OCI-M2 (cell line): ENCODE data around the gene CHTF18.

ENCODE experiments used
- DNase-seq: peaks from one replicate; lab custom pipeline; 2025; ENCODE audit not compliant: unreplicated experiment; lab: John Stamatoyannopoulos, UW

Gene CHTF18

DNA sequence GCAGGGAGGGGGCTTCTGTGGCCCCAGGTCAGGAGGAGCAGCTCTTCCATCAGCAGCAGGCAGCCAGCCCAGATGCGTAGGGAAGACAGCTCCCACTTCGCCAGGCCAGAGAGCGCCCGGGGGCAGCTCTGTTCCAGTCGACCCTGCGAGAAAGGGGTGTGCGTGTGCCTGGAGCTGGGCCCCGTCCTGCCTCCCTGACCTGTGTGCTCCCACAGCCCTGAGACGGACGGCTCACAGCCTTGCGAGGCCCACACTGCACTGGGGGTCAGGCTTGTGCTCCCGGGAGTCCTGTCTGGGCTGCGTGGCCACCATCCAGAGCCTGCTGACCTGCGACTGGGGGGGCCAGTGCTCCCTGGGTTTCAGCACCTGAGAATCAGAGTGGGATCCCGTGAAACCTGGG, 28.4 kb upstream of the CHTF18 start:
- no peak for DNase-seq

DNA sequence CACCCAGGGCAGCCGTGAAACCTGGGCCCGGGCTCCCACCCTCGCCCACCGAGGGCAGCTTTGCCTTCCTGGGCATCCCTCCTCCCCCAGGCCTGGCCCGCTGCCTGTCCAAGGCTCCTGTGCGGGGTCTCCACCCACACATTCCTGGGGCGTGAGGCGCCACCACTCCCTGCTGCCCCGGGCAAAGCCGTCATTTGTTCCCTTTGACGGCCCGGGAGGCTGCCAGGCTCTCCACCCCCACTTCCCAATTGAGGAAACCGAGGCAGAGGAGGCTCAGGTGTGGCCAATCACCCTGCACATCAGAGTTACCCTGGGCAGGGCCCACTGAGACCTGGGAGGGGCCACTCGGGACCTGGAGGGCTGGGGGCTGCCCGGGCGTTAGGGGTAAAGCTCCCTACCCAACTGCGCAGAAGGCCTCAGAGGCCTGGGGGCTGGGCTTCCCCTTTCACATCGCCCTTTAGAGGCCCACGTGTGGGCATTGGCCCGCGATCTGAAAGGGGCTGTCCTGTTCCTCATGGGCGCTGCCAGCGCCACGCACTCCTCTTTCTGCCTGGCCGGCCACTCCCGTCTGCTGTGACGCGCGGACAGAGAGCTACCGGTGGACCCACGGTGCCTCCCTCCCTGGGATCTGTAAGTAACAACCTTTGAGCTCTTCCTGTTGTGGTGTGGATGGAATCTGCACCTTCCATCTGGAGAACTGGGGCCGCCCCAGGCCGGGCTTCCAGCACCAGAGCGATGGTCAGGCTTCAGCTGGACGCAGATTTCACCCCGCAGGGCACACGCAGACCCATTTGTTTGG, 27.7 kb upstream of the CHTF18 start, which contains the start of gene MSLN:
Gene MSLN, plus strand, starts transcription at position 190 of the 799 bp plus-strand sequence. CDS start 1,947 bp downstream, outside the sequence.
- DNase-seq: no peak

DNA sequence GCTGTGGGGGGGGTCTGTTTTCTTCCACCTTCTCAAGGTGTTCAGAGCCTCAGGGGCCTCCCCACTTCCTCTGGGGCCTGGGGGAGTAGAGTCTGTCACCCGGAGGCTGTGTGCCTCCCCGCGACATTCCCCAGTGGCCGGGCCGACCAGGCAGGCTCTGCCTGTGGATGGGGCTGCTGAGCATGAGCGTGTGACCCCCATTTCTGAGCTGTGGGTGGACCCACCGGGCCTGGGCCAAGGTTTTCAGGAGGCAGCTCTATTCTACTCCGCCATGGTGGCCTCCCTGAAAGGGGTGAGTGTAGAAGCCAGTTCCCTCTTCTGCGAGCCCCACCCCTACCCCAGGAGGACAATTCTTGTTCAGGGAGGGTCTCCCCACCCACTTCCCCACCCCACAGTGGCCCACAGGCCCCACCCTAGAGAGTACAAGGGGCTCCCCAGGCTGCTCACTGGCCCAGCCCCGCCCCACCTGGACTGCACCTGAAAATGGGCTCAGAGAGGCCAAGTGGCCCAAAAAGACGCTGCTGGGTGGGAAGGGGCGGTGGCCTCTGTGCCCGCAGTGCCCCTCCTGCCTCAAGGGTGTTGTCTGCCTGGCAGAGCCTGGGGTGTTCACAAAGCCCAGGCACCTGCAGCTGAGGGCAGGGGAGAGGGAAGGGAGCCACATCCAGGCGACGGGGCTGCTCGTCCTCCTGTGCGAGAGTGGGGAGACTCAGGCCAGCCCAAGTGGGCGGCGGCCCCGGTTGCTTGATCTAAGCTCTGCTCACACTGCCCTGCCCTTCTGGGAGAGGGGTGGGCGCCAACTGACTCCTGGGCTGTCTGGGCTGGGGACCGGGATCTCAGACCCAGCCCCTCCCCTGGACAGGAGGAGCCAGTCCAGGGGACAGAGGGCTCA, 26.6 kb upstream of the CHTF18 start:
- no peak for DNase-seq

DNA sequence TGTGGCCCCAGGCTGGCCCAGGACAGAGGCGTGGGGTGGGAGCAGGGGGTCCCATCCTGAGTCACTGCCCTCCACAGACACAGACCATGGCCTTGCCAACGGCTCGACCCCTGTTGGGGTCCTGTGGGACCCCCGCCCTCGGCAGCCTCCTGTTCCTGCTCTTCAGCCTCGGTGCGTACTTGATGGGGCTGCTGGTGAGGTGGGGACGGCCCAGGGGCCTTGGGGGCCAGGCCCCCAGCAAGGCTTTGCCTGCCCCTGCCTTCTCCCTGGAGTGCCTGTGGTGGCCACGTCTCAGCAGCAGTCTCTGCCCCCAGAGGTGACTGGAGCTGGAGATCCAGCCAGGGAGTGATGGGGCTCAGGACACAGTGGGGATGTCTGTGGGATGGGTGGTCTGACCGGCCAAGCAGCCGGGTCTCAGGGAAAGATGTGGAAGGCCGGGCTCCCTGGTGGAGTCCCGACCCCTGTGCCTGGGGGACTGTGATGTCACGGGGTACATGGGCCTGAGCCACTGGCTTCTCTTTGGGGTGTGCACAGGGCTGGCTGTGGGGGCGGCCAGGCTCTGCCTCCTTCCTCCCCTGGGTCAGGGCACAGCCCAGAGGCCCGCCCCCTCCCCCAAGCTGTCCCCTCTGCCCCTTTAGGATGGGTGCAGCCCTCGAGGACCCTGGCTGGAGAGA, 25.7 kb upstream of the CHTF18 start:
- no peak for DNase-seq

DNA sequence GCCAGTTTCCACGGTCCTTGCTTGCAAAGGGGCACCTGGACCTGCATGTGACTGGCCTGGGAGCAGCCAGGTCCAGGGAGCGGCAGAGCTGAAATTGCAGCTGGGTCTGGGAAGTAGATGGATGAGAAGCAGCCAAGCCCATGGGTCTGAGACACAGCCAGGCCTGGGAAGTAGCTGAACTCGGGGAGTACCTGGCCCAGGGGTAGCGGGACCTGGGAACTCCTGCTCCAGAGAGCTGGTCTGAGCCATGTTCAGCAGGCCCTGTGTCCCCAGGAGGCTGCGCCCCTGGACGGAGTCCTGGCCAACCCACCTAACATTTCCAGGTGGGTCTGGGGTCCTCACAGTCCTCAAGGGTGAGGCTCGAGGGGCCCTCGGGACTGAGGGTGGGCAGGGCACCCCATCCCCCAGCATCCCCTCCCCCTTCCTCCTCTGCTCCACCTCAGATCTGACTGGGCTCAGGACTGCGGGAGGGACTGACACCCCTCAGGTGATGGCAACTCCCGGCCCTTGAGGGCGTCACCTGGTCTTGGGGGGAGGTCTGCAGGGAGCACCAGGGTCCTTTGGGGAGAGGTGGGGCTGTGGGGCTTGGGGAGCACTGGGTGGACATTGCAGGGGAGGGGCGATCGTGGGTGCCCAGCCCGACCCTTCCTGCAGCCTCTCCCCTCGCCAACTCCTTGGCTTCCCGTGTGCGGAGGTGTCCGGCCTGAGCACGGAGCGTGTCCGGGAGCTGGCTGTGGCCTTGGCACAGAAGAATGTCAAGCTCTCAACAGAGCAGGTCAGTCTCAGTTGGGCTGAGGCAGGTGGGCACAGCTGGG, 24.8 kb upstream of the CHTF18 start:
- no peak for DNase-seq

DNA sequence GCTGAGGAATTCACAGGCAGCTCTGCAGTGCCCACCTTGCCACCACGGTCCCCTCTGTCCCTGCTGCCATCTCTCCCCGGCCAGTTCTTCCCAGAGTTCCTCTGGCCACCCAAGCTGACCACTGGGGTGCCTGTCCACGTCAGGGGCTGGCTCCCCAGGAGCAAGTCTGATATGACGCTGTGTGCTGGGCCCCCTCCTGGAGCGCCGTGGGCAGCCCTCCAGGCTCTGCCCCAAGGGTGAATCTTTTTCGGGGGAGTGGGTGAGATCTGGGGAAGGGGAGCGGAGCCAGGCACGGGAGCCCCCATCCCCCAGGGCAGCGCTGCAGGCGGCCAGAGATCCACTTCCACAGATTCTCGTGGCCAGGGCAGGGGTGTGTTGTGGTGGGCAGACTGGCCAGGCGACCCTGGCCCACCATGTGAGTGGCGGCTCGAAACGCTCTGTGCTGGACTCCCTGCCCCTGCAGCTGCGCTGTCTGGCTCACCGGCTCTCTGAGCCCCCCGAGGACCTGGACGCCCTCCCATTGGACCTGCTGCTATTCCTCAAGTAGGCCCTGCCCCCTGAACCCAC, 24.2 kb upstream of the CHTF18 start:
- no peak for DNase-seq

DNA sequence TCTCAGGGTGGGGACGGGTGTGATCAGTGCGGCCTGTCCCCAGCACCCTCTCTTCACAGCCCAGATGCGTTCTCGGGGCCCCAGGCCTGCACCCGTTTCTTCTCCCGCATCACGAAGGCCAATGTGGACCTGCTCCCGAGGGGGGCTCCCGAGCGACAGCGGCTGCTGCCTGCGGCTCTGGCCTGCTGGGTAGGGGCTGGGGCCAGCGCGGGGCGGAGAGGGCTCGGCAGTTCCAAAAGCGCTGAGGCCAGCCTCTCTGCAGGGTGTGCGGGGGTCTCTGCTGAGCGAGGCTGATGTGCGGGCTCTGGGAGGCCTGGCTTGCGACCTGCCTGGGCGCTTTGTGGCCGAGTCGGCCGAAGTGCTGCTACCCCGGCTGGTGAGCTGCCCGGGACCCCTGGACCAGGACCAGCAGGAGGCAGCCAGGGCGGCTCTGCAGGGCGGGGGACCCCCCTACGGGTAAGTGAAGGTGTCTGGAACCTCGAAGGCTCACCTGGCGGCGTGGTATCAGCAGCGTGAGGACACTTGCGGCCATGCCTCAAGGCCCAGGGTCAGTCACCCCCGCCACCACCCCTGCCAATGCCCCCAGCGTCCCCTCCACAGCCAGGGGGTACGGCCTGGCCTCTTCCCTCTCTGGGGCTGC, 23.5 kb upstream of the CHTF18 start:
- no peak for DNase-seq

DNA sequence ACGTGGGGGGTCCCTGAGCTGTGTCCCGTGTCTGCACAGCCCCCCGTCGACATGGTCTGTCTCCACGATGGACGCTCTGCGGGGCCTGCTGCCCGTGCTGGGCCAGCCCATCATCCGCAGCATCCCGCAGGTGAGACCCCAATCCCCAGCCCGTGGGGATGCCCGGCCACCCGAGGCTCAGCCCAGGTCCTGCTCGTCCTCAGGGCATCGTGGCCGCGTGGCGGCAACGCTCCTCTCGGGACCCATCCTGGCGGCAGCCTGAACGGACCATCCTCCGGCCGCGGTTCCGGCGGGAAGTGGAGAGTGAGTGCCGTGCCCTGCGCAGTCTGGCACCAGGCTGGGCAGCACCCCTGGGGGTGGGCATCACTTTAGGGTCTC, 22.9 kb upstream of the CHTF18 start:
- no peak for DNase-seq

DNA sequence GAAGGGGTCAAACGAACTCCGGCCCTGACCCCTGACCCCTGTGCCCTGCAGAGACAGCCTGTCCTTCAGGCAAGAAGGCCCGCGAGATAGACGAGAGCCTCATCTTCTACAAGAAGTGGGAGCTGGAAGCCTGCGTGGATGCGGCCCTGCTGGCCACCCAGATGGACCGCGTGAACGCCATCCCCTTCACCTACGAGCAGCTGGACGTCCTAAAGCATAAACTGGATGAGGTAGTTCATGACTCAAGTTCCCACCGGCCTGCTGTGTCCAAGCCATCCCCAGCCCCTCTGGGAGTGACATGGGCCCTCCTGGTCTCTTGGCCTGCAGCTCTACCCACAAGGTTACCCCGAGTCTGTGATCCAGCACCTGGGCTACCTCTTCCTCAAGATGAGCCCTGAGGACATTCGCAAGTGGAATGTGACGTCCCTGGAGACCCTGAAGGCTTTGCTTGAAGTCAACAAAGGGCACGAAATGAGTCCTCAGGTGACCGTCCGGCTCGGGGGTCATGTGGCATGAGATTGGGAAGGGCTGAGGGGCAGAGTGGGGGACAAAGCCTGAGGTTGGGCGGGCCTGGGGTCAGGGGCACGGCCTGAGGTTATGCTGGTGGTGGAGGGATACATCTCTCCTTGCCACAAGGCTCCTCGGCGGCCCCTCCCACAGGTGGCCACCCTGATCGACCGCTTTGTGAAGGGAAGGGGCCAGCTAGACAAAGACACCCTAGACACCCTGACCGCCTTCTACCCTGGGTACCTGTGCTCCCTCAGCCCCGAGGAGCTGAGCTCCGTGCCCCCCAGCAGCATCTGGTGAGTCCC, 22.2 kb upstream of the CHTF18 start:
- DNase-seq: no peak

DNA sequence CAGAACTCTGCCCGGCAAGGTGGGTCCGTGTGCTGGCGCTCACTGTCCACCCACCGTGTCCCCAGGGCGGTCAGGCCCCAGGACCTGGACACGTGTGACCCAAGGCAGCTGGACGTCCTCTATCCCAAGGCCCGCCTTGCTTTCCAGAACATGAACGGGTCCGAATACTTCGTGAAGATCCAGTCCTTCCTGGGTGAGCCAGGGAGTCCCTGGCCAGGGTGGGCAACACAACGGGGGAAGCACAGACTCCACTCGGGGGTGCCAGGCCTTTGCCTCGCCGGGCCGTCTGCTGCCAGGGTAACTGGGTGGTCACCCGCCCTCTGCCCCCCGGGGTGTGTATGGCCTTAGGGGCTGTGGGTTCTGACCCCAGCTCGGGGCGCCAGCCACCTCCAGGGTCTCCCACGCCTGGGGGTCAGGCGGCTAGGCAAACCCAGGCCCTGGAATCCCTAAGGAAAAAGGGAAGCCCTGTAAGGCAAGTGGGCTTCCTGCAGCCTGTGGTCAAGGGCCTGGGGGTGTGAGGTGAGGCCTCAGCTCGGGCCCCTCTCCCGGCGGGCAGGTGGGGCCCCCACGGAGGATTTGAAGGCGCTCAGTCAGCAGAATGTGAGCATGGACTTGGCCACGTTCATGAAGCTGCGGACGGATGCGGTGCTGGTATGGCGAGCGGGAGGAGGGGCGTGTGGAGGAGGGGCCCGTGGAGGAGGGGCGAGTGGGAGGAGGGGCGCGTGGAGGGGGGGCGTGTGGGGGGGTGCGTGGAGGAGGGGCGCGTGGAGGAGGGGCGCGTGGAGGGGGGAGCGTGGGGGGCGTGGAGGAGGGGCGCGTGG, 21.4 kb upstream of the CHTF18 start:
- no peak for DNase-seq

DNA sequence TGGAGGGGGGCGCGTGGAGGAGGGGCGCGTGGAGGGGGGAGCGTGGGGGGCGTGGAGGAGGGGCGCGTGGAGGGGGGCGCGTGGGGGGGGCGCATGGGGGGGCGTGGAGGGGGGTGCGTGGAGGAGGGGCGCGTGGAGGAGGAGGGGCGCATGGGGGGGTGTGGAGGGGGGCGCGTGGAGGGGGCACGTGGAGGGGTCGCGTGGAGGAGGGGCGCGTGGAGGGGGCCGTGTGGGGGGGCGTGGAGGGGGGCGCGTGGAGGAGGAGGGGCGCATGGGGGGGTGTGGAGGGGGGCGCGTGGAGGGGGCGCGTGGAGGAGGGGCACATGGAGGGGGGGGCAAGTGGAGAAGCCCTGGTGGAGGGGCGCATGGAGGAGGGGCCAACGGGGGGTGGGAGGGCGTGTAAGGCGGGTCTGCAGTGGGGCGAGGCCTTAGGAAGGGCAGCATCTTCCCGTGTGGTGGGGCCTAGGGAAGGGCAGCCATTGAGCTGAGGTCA, 20.6 kb upstream of the CHTF18 start:
- DNase-seq: no peak

DNA sequence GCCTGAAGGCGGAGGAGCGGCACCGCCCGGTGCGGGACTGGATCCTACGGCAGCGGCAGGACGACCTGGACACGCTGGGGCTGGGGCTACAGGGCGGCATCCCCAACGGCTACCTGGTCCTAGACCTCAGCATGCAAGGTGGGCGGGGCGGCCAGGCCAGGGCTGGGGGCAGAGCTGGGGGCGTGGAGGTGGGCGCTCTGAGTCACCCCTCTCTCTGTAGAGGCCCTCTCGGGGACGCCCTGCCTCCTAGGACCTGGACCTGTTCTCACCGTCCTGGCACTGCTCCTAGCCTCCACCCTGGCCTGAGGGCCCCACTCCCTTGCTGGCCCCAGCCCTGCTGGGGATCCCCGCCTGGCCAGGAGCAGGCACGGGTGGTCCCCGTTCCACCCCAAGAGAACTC, 20.0 kb upstream of the CHTF18 start:
- DNase-seq: no peak

DNA sequence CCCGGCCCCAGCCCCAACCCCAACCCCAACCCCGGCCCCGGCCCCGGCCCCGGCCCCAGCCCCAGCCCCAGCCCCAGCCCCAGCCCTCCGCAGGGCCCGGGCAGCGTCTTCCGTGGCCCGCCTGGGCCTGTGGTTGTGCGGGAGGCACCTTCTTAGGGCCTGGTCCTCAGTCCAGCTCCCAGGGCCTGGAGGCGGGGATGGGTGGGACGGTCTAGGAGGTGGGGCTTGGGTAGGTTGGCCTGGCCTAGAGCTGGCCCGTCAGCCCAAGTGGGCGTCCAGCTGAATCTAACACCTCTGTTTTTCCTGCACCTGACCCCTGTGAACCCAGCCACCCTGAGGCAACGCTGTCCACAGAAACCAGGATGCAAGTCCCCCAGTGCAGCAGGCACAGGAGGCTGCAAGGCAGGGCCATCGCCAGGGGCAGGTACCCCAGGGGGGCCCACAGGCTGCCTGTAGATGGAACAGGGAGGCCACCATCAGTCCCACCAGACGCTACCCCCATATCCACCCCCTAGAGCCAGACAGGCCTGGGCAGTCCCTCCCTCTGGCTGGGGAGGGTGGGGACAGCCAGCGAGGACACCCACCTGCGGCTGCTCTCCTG, 19.1 kb upstream of the CHTF18 start:
- DNase-seq: no peak

DNA sequence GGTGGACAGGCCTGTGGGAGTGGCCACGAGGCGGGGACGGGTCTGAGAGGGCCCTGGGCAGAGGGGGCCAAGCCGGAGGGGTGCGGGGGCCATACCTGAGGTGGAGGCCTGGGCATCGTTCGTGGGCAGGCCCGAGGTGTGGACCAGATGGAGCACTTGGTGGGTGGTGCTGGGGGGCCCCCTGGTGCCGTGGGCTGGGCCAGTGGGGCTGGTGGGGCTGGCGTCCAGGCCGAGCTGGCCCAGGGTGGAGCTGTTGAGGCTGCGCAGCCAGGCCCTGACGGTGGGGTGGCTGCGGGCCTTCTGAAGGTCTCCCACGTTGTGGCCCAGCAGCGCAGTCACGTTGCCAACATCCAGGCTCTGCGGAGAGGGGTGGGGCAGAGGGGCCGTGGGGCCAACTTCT, 18.5 kb upstream of the CHTF18 start:
- DNase-seq: no peak

DNA sequence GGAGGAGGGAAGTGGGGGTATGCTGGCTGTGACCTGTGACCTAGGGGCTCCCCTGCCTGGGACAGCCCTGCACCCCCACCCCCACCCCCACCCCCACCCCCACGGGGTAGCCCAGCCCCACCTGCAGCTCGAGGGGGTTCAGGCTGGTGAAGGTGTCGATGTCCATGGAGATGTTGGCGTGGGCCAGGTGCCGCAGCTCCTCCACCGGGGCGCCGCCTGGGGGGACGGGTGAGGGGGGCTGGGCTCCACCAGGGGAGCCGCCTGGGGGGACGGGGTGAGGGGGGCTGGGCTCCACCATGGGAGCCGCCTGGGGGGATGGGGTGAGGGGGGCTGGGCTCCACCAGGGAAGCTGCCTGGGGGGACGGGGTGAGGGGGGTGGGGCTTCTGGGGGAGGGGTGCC, 18.0 kb upstream of the CHTF18 start:
- no peak for DNase-seq

DNA sequence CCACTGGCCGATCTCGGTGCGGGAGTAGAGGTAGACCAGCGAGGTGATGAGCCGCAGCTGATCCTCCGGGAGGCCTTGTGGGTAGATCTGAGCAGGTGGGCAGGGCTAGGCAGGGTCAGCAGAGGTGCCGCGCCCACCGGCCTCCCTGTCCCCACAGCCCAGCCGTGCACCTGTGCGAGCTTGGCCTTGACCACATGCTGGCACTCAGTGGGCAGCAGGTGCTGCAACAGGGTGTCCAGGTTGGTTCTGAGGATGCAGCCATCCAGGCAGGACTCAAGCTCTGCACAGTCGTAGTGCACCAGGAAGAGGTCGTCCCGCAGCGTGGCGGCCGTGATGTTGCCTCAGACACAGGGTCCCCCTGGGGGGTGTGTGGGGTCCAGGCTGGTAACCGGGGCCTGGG, 15.5 kb upstream of the CHTF18 start:
- no peak for DNase-seq

DNA sequence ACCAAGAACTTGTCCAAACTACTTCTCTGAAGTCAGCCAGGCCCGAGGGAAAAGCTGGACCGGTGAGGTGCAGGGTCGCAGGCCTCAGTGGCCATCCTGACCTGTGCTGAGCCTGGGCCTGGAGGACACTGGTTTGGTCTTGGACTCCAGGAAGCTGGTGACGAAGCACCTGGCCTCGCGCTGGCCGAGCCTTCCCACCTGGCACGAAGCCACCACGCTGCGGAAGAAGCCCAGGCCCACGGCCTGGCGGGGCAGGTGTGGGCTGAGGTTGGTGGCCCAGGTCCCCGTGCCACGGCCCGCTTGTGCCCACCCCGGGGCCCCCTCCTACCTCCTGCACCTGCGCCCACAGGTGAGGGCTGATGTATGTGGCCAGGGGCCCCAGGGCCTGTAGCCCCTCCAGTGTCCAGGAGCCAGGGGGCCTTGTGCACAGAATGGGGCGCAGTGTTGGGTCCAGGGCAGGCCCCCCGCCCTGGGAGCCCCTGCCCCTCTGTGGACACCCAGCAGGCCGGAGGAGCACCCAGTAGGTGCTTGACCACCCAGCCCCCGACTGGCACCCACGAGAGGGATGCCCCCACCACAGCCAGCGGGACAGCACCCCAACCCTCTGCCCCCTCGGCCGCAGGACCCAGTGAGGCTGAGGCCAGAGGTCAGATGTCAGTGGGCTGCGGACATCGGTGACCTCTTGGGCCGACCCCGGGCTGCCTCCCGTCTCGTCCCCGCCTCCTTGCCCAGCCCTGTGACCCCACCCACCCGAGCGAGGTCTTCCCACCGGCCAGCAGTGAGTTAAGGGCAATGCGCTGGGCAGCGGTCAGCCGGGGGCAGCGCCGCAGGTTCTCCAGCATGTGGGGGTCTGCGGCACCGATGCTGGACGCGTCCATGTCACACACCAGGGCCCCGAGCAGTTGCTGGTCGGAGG, 14.1 kb upstream of the CHTF18 start:
- DNase-seq: no peak
